ENCODE data around the gene PTPRN2.

PTPRN2 gene

DNA sequence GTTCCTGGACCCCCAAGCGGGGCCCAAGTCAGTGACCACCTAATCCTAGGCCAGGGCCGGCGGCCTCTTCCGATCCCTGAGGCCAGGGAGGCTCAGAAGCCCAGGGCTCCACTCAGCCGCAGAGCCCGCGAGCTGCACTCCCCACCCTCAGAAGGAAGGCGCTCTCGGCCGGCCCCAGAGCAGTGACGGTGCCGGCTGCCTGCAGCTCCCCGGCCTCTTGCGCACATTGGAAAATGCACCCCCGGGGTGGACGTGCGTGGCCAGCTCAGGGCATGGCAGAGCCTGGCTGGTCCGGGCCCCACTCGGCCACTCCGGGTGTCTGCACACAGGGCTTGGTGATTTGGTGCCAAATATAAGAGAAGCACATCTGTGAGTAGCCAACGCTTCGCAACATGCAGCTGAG is 269.1 kb downstream of the PTPRN2 start:
- no peak for TF ChIP-seq CTCF (IDR thresholded peaks at IDR 0.05; ENCODE audit: borderline replicate concordance, insufficient read depth, low read depth, low read length)
- no peak overlapping the region for H3K4me3 ChIP-seq (ENCODE audit: low read depth, low read length)

DNA sequence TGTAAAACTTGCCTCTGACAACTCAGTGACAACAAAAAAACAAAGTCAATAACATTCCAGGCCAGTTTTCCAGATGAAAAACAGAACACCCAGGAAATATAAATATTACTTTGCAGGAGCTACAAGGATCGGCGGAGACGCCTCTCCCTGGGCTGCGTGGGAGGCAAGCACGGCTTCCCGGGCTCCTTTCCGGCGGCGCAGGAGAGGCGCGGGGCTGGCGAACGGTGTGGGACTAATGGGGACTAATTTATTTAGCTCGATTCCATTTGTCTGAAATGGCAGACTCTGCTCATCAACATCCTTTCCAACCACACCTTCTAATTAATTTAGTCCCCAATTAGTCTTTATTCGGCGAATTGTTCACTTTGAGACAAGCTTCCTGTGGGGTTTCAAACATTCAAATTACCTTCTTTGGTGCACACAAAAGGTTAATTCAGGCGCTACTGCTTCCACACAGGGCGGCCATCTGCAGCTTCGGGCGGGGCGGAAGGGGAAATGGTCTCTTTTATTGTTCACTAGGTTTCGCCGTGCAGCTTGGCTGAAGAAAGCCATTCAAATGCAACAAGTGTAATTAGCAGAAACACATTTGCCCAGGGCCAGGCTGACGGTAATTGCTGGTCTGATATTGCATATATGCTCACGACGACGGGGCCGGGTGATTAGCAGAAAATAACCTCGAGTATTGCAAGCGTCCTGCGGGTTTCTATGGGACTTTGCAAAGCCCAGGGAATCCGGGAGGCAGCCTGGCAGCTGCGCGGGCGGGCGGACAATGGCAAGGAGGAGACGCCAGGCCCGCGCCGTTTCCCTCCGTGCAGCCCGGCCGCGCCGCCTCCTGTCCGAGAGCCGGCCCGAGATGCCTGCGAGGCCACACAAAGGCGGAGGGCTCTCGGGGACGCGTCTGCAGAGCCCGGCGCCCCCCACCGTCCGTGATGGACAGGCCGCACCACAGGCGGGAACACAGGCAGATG is 270.1 kb downstream of the PTPRN2 start:
- H3K4me3 ChIP-seq (ENCODE audit: low read depth, low read length): no peak overlapping the region
- no peak for TF ChIP-seq CTCF (IDR thresholded peaks at IDR 0.05; ENCODE audit: borderline replicate concordance, insufficient read depth, low read depth, low read length)

GRCh38 chr7:158316466-158317031 is 271.1 kb downstream of the PTPRN2 start:
- no peak for TF ChIP-seq CTCF (IDR thresholded peaks at IDR 0.05; ENCODE audit: borderline replicate concordance, insufficient read depth, low read depth, low read length)
- H3K4me3 ChIP-seq (ENCODE audit: low read depth, low read length): no peak overlapping the region

DNA sequence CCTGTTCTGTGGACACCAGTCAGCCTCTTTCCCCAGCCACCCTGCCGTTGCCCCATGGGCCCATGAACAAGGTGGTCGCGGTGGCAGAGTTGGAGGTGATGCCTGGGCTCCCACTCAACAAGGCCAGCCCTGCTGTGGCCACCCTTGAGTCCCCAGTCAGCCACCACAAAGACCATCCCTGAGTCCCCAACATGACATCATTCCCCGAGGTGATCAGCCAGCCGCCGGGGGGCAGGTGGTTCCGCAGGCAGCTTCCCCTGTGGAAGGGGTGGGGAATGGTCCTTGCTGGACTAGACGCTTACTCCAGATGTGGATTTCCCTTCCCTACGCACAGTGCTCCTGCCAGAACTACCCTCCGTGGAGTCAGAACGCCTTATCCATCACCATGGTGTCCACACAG is 271.7 kb downstream of the PTPRN2 start:
- no peak overlapping the region for H3K4me3 ChIP-seq (ENCODE audit: low read depth, low read length)
- no peak for TF ChIP-seq CTCF (IDR thresholded peaks at IDR 0.05; ENCODE audit: borderline replicate concordance, insufficient read depth, low read depth, low read length)

DNA sequence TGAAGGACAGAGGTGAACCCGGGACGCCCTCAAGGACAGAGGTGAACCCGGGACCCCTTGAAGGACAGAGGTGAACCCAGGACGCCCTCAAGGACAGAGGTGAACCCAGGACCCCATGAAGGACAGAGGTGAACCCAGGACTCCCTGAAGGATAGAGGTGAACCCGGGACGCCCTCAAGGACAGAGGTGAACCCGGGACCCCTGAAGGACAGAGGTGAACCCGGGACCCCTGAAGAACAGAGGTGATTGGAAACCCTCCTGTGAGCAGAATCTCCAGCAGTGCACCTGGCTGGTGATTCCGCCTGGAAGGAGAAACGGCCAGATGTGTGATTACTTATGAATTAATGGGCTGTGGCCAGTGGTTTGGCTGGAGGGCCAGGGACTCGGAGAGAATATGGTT is 272.3 kb downstream of the PTPRN2 start:
- no peak for TF ChIP-seq CTCF (IDR thresholded peaks at IDR 0.05; ENCODE audit: borderline replicate concordance, insufficient read depth, low read depth, low read length)
- H3K4me3 ChIP-seq (ENCODE audit: low read depth, low read length): no peak overlapping the region

DNA sequence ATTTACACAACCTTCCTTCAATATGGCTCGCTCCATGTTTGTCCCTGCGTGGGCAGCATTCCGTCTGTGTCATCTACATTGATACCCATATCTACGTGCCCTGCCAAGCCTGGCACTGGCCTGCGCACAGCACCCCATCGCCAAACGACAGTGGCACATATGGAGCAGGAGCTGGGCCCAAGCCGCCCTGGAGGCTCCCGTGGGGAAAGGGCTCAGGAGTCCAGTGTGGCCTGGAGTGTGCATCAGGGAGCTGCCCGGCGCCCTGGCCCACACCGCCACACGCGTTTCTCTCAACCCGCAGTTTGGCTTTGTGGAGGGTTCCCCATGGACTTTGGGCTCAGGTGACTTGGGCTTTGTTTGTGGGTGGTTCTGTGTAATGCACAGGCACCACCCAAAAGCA is 273.2 kb downstream of the PTPRN2 start:
- no peak overlapping the region for H3K4me3 ChIP-seq (ENCODE audit: low read depth, low read length)
- no peak for TF ChIP-seq CTCF (IDR thresholded peaks at IDR 0.05; ENCODE audit: borderline replicate concordance, insufficient read depth, low read depth, low read length)

DNA sequence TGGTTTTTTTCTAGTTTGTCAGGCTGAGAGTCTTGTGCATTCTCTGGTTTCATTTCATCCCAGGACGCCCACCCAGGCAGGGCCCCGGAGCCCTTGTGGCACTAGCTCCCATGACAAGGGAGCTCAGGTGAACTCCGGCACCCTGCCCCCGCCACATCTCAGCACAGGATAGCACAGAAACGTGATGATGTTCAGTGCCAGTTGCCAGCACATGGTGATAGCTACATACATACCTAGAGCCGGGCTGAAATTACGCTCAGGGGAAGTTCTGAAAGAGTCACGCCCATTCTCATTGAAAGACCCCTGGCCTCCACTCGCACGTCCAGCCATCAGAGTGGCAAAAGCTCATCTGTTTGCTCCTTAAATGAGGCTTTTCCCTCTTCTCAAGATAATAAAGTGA is 273.7 kb downstream of the PTPRN2 start:
- no peak for TF ChIP-seq CTCF (IDR thresholded peaks at IDR 0.05; ENCODE audit: borderline replicate concordance, insufficient read depth, low read depth, low read length)
- no peak overlapping the region for H3K4me3 ChIP-seq (ENCODE audit: low read depth, low read length)
